ENCODE measurements around the gene ABHD17A.
A peak's percentile ranks its signal among the peaks of the same experiment; 100 is the strongest.

The ABHD17A gene

GRCh38 chr19:1863328-1863637 lies 22.0 kb downstream of the ABHD17A start, which contains the start of gene KLF16:
Gene KLF16 (minus strand): TSS chr19:1863579. CDS start chr19:1863497, 82 bp downstream.
- no peak for DNase-seq

- DNase-seq = no peak
These were observed 22.6 kb downstream of the ABHD17A start for GRCh38 chr19:1862424-1863327.

- DNase-seq = no peak
These were observed 23.2 kb downstream of the ABHD17A start for GRCh38 chr19:1862068-1862423.

GRCh38 chr19:1861599-1862031 lies 23.7 kb downstream of the ABHD17A start:
- DNase-seq = no peak

DNA sequence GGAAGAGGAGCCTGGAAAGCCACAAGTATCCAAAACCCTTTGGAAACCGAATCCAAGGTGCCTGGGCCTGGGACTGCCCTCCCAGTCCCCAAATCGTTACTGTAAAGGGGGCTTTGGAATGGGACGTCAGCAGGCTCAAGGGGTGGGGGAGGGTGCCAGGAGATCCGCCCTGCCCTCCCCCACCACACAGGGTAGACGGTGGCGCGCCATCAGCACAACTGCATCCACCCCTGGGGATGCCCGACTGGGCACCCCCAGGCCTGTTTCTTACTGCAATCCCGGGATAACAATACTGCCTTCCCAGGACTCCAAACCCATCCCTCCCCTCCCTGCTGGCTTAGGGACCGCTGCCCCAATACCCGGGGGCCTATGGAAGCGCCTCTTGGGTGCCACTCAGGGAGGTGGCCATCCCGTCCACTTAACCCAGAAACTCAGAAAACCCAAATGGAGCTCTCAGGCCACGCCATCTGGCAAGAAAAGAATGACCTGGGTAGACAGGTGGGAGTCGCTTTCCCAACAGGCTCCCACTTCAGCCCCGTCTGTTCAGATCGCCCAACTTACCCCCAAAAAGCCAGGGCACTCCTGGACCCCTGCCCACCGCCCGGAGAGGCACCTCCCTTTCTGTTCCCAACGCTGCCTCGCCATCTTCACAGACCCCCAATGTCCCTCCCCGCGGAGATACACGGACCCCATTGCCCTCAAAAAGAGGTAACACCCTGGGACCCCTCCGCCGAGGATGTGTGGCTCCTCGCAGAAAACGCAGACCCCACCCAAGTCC lies 24.3 kb downstream of the ABHD17A start:
- DNase-seq = no peak

DNA sequence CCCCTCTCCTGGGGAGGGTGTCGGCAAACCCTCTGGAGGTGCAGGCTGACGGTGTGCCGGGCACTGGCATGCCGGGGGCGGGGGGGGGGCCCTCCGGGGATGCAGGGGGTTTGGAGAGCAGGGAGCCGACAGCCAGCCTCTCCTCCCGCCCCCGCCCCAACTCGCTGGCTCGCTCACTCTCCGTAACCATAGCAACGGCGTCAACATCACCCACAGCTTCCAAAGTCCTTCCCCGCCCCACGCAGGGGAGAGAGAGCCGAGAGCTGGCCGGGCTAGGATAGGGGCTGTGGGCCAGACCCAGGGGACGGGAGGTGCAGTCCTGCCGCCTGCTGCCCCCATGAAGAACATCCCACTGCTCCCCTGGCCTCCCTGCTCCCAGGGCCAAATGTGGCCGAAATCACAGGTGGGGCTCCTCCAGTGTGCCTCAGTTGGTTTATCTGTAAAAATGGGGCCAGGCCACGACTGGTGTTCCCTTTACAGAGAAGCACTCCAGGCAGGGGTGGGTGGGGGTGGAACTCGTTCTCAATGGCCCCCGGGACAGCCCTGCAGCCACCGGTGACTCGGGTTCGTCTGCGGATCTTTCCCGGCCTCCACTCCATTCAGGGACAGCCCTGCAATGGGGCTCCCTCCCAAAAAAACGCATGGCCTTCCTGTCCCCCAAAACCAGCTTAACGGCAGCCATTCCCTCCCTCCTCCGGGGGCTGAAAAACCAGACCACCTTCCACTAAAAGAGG lies 25.1 kb downstream of the ABHD17A start:
- peak in 1 of 2 donors; percentile 38 for DNase-seq

DNA sequence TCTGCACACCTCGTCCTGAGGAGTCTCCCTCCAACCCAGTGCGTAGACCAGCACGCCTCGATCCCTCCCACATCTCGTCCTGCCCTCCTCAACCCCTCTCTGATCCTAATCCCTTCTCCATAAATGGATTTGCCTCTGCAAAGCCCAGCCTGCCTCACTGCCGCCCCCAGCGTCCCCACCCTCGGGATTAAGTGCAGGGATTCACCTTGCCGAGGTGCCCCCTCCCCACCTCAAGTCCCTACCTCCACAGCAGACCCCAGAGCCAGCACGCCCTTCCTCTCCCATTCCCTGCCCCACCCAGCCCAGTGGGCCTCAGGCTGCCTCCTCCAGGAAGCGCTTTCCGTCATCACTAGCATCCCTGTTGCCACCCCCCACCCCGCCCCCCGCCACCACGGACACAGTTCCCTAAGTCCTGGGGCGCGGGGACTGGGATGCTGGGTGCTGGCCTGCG lies 25.9 kb downstream of the ABHD17A start:
- no peak for DNase-seq

- DNase-seq = no peak
These were observed 26.7 kb downstream of the ABHD17A start for GRCh38 chr19:1858412-1859081.

DNA sequence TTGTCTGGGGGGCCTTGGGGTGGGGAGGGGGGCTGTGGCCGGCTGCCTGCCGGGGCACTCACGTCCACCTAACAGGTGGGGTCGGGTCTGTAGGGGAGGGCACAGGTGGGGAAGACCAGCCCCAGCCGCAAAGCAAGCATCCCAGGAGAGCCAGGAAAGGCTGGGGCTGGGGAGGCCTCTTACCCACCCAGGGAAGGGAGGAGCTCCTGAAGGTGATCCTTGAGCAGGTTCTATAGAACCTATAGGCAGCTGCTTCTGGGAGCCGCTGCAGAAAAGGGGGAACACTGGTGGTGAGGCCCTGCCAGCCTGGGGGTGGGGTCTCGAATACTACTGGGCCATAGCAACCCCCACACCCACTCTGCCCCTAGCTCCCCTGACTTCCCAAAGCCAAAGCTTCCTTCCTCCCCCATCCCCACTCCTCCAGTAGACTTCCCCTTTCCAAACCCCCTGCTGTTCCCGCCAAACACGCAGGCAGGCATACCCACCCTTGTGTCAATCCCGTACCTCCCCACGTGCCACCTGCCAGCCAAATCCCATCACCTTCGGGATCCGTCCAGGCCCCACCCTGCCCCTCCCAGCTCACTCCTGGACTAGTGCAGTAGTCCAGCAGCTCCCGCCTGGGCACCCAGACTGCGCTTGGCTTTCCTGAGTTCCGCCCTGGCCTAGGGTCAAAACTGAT lies 27.5 kb downstream of the ABHD17A start:
- no peak for DNase-seq

GRCh38 chr19:1856698-1857603 lies 28.3 kb downstream of the ABHD17A start:
- peak in 1 of 2 donors; percentile 39 for DNase-seq

DNA sequence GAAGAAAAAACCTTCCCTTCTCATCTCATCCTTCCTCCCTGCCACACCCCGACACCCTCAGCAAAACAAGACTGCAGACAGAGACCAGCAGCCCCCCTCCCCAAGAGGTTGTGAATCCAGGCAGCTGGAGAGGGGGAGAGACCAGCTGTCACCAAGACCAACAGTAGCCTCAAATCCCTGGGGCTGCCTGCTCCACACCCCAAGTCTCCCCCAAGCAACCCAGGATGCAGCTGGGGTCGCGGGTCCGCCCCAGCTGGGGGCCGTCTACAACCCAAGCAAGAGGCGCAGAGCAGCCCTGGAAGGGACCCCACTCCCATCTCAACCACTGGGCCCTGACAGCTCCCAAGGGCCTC lies 29.0 kb downstream of the ABHD17A start:
- no peak for DNase-seq

GRCh38 chr19:1855828-1856255 lies 29.5 kb downstream of the ABHD17A start:
- DNase-seq = no peak

- peak in 1 of 2 donors; percentile 72 for DNase-seq
These were observed 30.1 kb downstream of the ABHD17A start for GRCh38 chr19:1855040-1855827.

DNA sequence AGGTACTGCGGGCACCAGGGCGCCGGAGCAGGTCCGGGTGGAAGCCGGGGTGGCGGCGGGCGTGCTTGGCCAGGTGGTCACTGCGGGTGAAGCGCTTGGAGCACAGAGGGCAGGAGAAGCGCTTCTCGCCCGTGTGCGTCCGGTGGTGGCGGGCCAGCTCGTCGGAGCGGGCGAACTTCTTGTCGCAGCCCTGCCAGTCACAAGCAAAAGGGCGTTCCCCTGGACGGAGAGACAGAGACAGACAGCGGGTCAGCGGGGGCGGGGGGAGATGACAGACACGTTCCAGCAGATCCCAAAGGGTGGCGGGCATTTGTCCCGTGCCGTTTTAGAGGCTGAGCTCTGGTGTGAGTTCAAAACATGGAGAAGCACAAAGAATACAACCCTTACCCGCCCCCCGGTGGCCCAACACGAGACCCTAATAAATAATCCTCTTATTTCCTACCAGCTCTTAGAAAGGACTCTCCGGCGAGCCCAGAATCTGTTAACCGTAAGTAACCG lies 30.7 kb downstream of the ABHD17A start:
- DNase-seq = no peak

DNA sequence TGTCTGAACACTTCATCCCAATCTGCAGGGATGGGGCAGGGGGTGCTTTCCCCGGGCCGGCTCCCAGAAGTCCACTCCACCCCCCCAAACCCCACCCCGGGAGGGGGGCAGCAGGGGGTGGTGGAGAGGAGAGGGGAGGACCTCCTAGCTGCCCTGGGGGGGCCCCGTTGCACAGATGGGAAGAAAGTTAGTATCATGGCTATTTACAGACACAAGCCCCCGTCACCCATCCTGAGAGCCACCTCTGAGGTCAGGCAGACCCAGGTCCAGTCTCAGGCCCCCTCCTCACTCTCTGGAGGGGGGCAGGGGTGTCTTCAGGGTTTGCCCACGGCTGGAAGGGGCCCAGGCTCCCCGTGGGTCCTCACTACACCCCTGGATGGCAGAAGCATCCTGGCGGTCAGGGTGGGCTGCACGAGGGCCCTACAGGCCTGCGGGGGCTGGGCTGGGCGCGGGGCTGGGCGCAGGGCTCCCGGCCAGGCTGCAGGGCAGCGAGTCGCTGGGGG lies 31.2 kb downstream of the ABHD17A start:
- DNase-seq = no peak

DNA sequence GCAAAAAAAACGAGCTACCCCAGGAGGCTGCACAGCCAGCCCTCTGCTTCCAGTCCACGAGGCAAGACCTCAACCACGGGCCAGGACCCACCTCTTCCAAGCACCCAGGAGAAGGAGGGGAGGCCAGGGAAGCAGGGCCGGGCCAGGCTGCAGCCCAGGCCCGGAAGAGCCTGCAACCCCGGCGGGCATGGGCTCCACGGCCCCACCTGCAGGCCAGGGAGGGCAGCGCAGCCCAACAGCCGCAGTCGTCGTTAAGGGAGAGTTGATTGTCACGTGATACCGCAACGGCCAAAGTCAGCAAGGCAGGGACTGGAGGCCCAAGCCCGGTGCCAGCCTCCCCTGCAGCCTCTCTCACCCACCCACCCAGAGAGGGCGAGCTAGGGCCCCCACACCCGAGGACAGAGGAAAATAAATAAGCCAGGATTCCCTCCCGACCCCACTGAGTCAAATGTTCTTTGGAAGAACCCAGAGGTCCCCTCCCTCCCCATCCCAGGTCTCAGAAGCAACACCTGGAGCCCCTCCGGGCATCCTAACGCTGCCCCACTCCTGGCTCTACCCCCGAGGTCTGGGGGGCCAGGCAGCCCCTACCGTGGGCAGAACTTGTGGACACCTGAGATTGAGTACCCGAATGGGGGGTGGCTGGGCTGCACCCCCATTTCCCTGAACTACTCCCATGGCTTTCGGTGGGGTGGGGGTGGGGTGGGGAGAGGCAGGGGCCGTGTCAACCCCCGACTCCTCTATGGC lies 31.8 kb downstream of the ABHD17A start:
- DNase-seq = peak; percentile 27

- DNase-seq = no peak
These were observed 32.6 kb downstream of the ABHD17A start for GRCh38 chr19:1852581-1853128.

All from hippocampal formation (tissue), 2 donors.